GM18520 (cell line): ENCODE results near the gene ADCY7.

Experiments used
- ATAC-seq: cut with Tn5 transposase; IDR thresholded peaks from one replicate; pipeline ENCODE4 v1.9.1; 2021; ENCODE audit not compliant: unreplicated experiment

Gene ADCY7

GRCh38 chr16:50310308-50311133 lies 44.2 kb downstream of the ADCY7 start:
- no peak for ATAC-seq

- ATAC-seq, result no peak
Observed at GRCh38 chr16:50311134-50311528, 44.8 kb downstream of the ADCY7 start.

GRCh38 chr16:50311891-50312501 lies 45.6 kb downstream of the ADCY7 start:
- ATAC-seq, result no peak

- ATAC-seq, result no peak
Observed at GRCh38 chr16:50313596-50314478, 47.5 kb downstream of the ADCY7 start.

GRCh38 chr16:50314665-50315064 lies 48.3 kb downstream of the ADCY7 start:
- ATAC-seq, result no peak

GRCh38 chr16:50315346-50315997 lies 49.1 kb downstream of the ADCY7 start:
- ATAC-seq, result no peak

- ATAC-seq, result no peak
Observed at GRCh38 chr16:50316102-50316847, 49.9 kb downstream of the ADCY7 start.

- ATAC-seq, result no peak
Observed at GRCh38 chr16:50316848-50317630, 50.7 kb downstream of the ADCY7 start.

GRCh38 chr16:50318796-50319578 lies 52.6 kb downstream of the ADCY7 start:
- no peak for ATAC-seq

- ATAC-seq, result no peak
Observed at GRCh38 chr16:50320310-50320709, 54.0 kb downstream of the ADCY7 start.

- no peak for ATAC-seq
Observed at GRCh38 chr16:50322333-50322732, 56.0 kb downstream of the ADCY7 start.

GRCh38 chr16:50323335-50324011 lies 57.1 kb downstream of the ADCY7 start:
- ATAC-seq, result no peak

- ATAC-seq, result no peak
Observed at GRCh38 chr16:50324345-50324744, 58.0 kb downstream of the ADCY7 start.

GRCh38 chr16:50326264-50326663 lies 59.9 kb downstream of the ADCY7 start:
- no peak for ATAC-seq

- ATAC-seq, result no peak
Observed at GRCh38 chr16:50326835-50327465, 60.6 kb downstream of the ADCY7 start.

- ATAC-seq, result no peak
Observed at GRCh38 chr16:50329446-50330189, 63.3 kb downstream of the ADCY7 start.

- no peak for ATAC-seq
Observed at GRCh38 chr16:50331570-50331969, 65.2 kb downstream of the ADCY7 start.
